Endothelial cell of umbilical vein (primary cell): ENCODE measurements around the gene EDEM3. TPM values are rescaled to one million over a fixed set of nuclear protein-coding genes. Genes with fewer than 3 reads are reported as not detected.

Source experiments
- BruUV-seq: library from RNA; stranded (reverse); fragments of 400-500 nt; replicated peaks from 2 replicates; lab custom pipeline; 2021; lab: Mats Ljungman, UMichigan
- CTCF ChIA-PET: fragments of 300-600, 350-600 bp; sonication (Branson Sonifier 250); formaldehyde crosslinking; loops from one replicate; lab custom pipeline; 2021; ENCODE audit warnings: antibody characterized with exemption, inconsistent platforms; lab: Charles Lee
- POLR2A ChIA-PET: fragments of 300-600, 350-600 bp; sonication (Branson Sonifier 250); formaldehyde crosslinking; loops from one replicate; lab custom pipeline; 2021; ENCODE audit warnings: antibody characterized with exemption, inconsistent platforms; lab: Charles Lee
- DNase-seq: peaks from one replicate; pipeline ENCODE4 v3.0.0-alpha.2; 2011; ENCODE audit warnings: low read depth, low spot score
- FAIRE-seq: peaks from 2 replicates; lab custom pipeline; 2011; peaks lifted over from hg19 to GRCh38; lab: Jason Lieb, UNC
- H2AFZ ChIP-seq: 2 replicates; pipeline ENCODE4 v1.6.0; 2012; ENCODE audit warnings: low read depth, low read length, control low read depth, inconsistent platforms
- H3K27ac ChIP-seq: 2 replicates; pipeline ENCODE4 v1.5.1; 2011; ENCODE audit warnings: low read depth, mild to moderate bottlenecking, control low read depth, low read length, moderate library complexity; ENCODE audit not compliant: insufficient read depth
- H3K27me3 ChIP-seq, 2 experiments: 2 replicates each; pipeline versions ENCODE4 v1.6.0 to v1.6.1; 2011; ENCODE audit warnings: low read length in 2 of 2, mixed read lengths in 1 of 2; ENCODE audit not compliant: control insufficient read depth in 2 of 2, insufficient read depth in 2 of 2
- H3K36me3 ChIP-seq, 2 experiments: 2 replicates in 1 of 2; 3 replicates in 1 of 2; pipeline ENCODE4 v1.5.1; 2011; ENCODE audit warnings: low read length in 2 of 2, mild to moderate bottlenecking in 1 of 2, moderate library complexity in 1 of 2; ENCODE audit not compliant: control insufficient read depth in 2 of 2, insufficient read depth in 2 of 2; ENCODE audit errors: extremely low read depth in 1 of 2
- H3K4me1 ChIP-seq: 3 replicates; pipeline ENCODE4 v1.5.1; 2011; ENCODE audit warnings: mild to moderate bottlenecking, low read length; ENCODE audit not compliant: control insufficient read depth, insufficient read depth; ENCODE audit errors: extremely low read depth
- H3K4me2 ChIP-seq: 2 replicates; pipeline ENCODE4 v1.6.1; 2011; ENCODE audit warnings: low read length, control low read depth, mixed read lengths; ENCODE audit not compliant: insufficient read depth
- H3K4me3 ChIP-seq, 3 experiments: fragments of 200-600 bp in 1 of 3; sonication (generic), shearing (Covaris generic) in 1 of 3; replicated peaks in 1 of 3; 2 replicates each; pipeline ENCODE4 v1.5.1; 2011 to 2016; ENCODE audit warnings: control low read depth in 3 of 3, low read length in 3 of 3, mild to moderate bottlenecking in 2 of 3, inconsistent platforms in 1 of 3, low read depth in 1 of 3, moderate library complexity in 1 of 3; ENCODE audit not compliant: insufficient read depth in 1 of 3
- H3K79me2 ChIP-seq: 2 replicates; pipeline ENCODE4 v1.6.0; 2012; ENCODE audit warnings: low read length, inconsistent platforms; ENCODE audit not compliant: control insufficient read depth, insufficient read depth
- H3K9ac ChIP-seq: replicated peaks from 2 replicates; pipeline ENCODE3; 2011; ENCODE audit warnings: low read length, control low read depth; ENCODE audit not compliant: insufficient read depth; ENCODE audit errors: extremely low read depth
- H3K9me1 ChIP-seq: replicated peaks from 3 replicates; pipeline ENCODE4 v1.6.0; 2011; ENCODE audit warnings: mild to moderate bottlenecking, low read length; ENCODE audit not compliant: control insufficient read depth, insufficient read depth; ENCODE audit errors: extremely low read depth
- H3K9me3 ChIP-seq: replicated peaks from 2 replicates; pipeline ENCODE4 v1.5.1; 2012; ENCODE audit warnings: low read length, inconsistent platforms; ENCODE audit not compliant: control insufficient read depth, insufficient read depth
- H4K20me1 ChIP-seq: replicated peaks from 2 replicates; pipeline ENCODE3; 2011; ENCODE audit warnings: mild to moderate bottlenecking, low read length; ENCODE audit not compliant: control insufficient read depth, insufficient read depth; ENCODE audit errors: extremely low read depth
- CTCF ChIP-seq, 2 donors: IDR thresholded peaks; 1 replicate in 1 of 2; 2 replicates in 1 of 2; pipeline ENCODE4 v1.5.1; 2011; ENCODE audit warnings: low read length in 2 of 2, mild to moderate bottlenecking in 2 of 2, moderate library complexity in 2 of 2, control low read depth in 1 of 2, inconsistent platforms in 1 of 2, low read depth in 1 of 2; ENCODE audit not compliant: insufficient read depth in 1 of 2; ENCODE audit errors: extremely low read depth in 1 of 2
- EZH2 ChIP-seq: IDR thresholded peaks from 2 replicates; pipeline ENCODE4 v1.6.1; 2012; ENCODE audit warnings: borderline replicate concordance, low read depth, mild to moderate bottlenecking, moderate library complexity, low read length, inconsistent platforms; ENCODE audit not compliant: severe bottlenecking
- FOS ChIP-seq: IDR thresholded peaks from 2 replicates; pipeline ENCODE4 v1.6.1; 2011; ENCODE audit warnings: mild to moderate bottlenecking, low read length, moderate library complexity, borderline replicate concordance; ENCODE audit not compliant: insufficient read depth
- JUN ChIP-seq: IDR thresholded peaks from 2 replicates; pipeline ENCODE4 v1.6.1; 2011; ENCODE audit warnings: borderline replicate concordance, low read depth; ENCODE audit not compliant: insufficient read length, insufficient read depth
- MAX ChIP-seq: IDR thresholded peaks from 2 replicates; pipeline ENCODE4 v1.6.1; 2011; ENCODE audit not compliant: insufficient read depth, insufficient read length
- MYC ChIP-seq: IDR thresholded peaks from one replicate; pipeline ENCODE4 v1.6.1; 2011; ENCODE audit warnings: mild to moderate bottlenecking, low read depth, low read length
- POLR2A ChIP-seq: IDR thresholded peaks from 2 replicates; pipeline ENCODE4 v1.6.1; 2012; ENCODE audit warnings: low read depth, mild to moderate bottlenecking, control low read depth, low read length
- POLR2AphosphoS5 ChIP-seq: IDR thresholded peaks from 2 replicates; pipeline ENCODE4 v1.6.1; 2012; ENCODE audit warnings: low read depth, mild to moderate bottlenecking, control low read depth, low read length, moderate library complexity; ENCODE audit not compliant: insufficient read depth
- dilution Hi-C: fragments of 300-500 bp; cut with MboI; formaldehyde crosslinking; loops from one replicate; pipeline ENCODE4 v1.15.0; 2019; ENCODE audit warnings: low sequenced_read_pairs; ENCODE audit not compliant: extremely low pct_ligation_motif_present
- intact Hi-C: fragments of 100-400 bp; cut with micrococcal nuclease; formaldehyde crosslinking; loops from one replicate; pipeline ENCODE4 v1.10.0; 2022
- polyA plus RNA-seq, 4 experiments: library from polyadenylated mRNA; depleted of rRNA in 3 of 4; stranded (reverse) in 3 of 4; unstranded in 1 of 4; fragments of >200 nt; gene quantifications; 2 replicates each; pipeline versions ENCODE4 v1.2.1 to v1.2.3, GENCODE V29; 2011 to 2012; ENCODE audit warnings: missing spikeins in 1 of 4
- total RNA-seq: library from RNA; stranded (reverse); gene quantifications from 2 replicates; pipeline ENCODE4 v1.2.3, GENCODE V29; 2021

Gene EDEM3
- total and polyA plus RNA-seq, 2 donors (not counting 3 experiments of a cell fraction or from before 2014, with no cell fraction given) = 6.6 to 26.3 TPM

GRCh38 chr1:184734980-184735379 is 19.7 kb downstream of the EDEM3 start:
- H3K9ac ChIP-seq = no peak overlapping the region
- no peak overlapping the region for H2AFZ ChIP-seq
- DNase-seq (no peak), FAIRE-seq (no peak)
- H3K9me3 ChIP-seq = no peaks in the 10 kb centered on the region
- no TSS peak for BruUV-seq
- TF ChIP-seq MAX = no peak
- TF ChIP-seq POLR2AphosphoS5 = no peak
- TF ChIP-seq FOS = no peak
- no peak for TF ChIP-seq CTCF (IDR thresholded peaks at IDR 0.05; ENCODE audit: extremely low read depth in 1 of 2, insufficient read depth in 1 of 2, low read depth in 1 of 2, low read length in 2 of 2)
- TF ChIP-seq JUN = no peak
- TF ChIP-seq POLR2A = no peak
- no peak for TF ChIP-seq EZH2
- TF ChIP-seq MYC = no peak
- intact Hi-C loops (no loop called here), dilution Hi-C loops (no loop called here)
- H3K27ac ChIP-seq = no peak overlapping the region
- H3K4me3 ChIP-seq = no peak overlapping the region
- no peaks in the 10 kb centered on the region for H3K9me1 ChIP-seq
- no peaks in the 10 kb centered on the region for H4K20me1 ChIP-seq
- no peaks in the 10 kb centered on the region for H3K4me1 ChIP-seq
- no peak overlapping the region for H3K4me2 ChIP-seq
- no peaks in the 10 kb centered on the region for H3K27me3 ChIP-seq
- no peaks in the 10 kb centered on the region for H3K36me3 ChIP-seq
- ChIA-PET CTCF (interaction anchor here (1.5 kb wide), 1 partner anchor 43 kb away, joined by 4 read pairs; no protein-coding TSS in a partner anchor), POLR2A (no interaction called here)
- no peaks in the 10 kb centered on the region for H3K79me2 ChIP-seq
